Neuronal stem cell (in vitro differentiated cells): Measurements from ENCODE around the gene MPG.

Experiments used
- DNase-seq: peaks from one replicate; pipeline ENCODE4 v3.0.0-alpha.2; 2013; ENCODE audit warnings: low spot score
- H2AFZ ChIP-seq: one replicate; pipeline ENCODE4 v1.6.1; 2013; ENCODE audit warnings: mild to moderate bottlenecking, low read length, inconsistent platforms
- H2AK5ac ChIP-seq: 2 replicates; pipeline ENCODE4 v1.6.1; 2013; ENCODE audit warnings: low read depth, mild to moderate bottlenecking, inconsistent platforms, low read length, moderate library complexity, mixed read lengths
- H2BK120ac ChIP-seq: 2 replicates; pipeline ENCODE4 v1.6.1; 2013; ENCODE audit warnings: low read depth, mild to moderate bottlenecking, inconsistent platforms, low read length, moderate library complexity, mixed read lengths
- H2BK12ac ChIP-seq: one replicate; pipeline ENCODE4 v1.6.1; 2013; ENCODE audit warnings: low read length, inconsistent platforms
- H2BK15ac ChIP-seq: 2 replicates; pipeline ENCODE4 v1.6.1; 2013; ENCODE audit warnings: mild to moderate bottlenecking, low read length, inconsistent platforms, mixed read lengths
- H2BK5ac ChIP-seq: one replicate; pipeline ENCODE4 v1.6.1; 2013; ENCODE audit warnings: inconsistent platforms, mild to moderate bottlenecking, low read length, moderate library complexity
- H3K14ac ChIP-seq: one replicate; pipeline ENCODE4 v1.6.1; 2013; ENCODE audit warnings: low read length, inconsistent platforms
- H3K18ac ChIP-seq: 2 replicates; pipeline ENCODE4 v1.6.1; 2013; ENCODE audit warnings: low read length, inconsistent platforms
- H3K23ac ChIP-seq: 2 replicates; pipeline ENCODE4 v1.6.1; 2013; ENCODE audit warnings: low read depth, mild to moderate bottlenecking, mixed read lengths, low read length, inconsistent platforms; ENCODE audit not compliant: poor library complexity
- H3K27ac ChIP-seq: replicated peaks from 3 replicates; pipeline ENCODE4 v1.5.1; 2013; ENCODE audit warnings: low read length, inconsistent platforms
- H3K27me3 ChIP-seq, 3 experiments: 2 replicates each; pipeline ENCODE4 v1.6.1; 2013; ENCODE audit warnings: low read length in 3 of 3, mild to moderate bottlenecking in 2 of 3, inconsistent platforms in 1 of 3, low read depth in 1 of 3, mixed read lengths in 1 of 3, moderate library complexity in 1 of 3; ENCODE audit not compliant: control insufficient read depth in 3 of 3, insufficient read depth in 3 of 3
- H3K36me3 ChIP-seq, 2 donors: replicated peaks in 1 of 2; 2 replicates each; pipeline ENCODE4 v1.6.1; 2013; ENCODE audit warnings: low read length in 2 of 2; ENCODE audit not compliant: control insufficient read depth in 2 of 2, insufficient read depth in 2 of 2
- H3K4ac ChIP-seq: 2 replicates; pipeline ENCODE4 v1.6.1; 2013; ENCODE audit warnings: inconsistent platforms, mild to moderate bottlenecking, low read length, moderate library complexity
- H3K4me1 ChIP-seq, 2 donors: 1 replicate in 1 of 2; 2 replicates in 1 of 2; pipeline ENCODE4 v1.6.1; 2013; ENCODE audit warnings: low read length in 2 of 2, low read depth in 1 of 2; ENCODE audit not compliant: control insufficient read depth in 2 of 2, insufficient read depth in 1 of 2
- H3K4me2 ChIP-seq: one replicate; pipeline ENCODE4 v1.6.1; 2013; ENCODE audit warnings: mild to moderate bottlenecking, low read length, inconsistent platforms; ENCODE audit not compliant: insufficient read depth, poor library complexity, severe bottlenecking
- H3K4me3 ChIP-seq, 2 donors: 2 replicates each; pipeline ENCODE4 v1.5.1; 2013; ENCODE audit warnings: low read length in 2 of 2, mild to moderate bottlenecking in 2 of 2, inconsistent platforms in 1 of 2, moderate library complexity in 1 of 2
- H3K79me1 ChIP-seq: one replicate; pipeline ENCODE4 v1.6.1; 2013; ENCODE audit warnings: low read depth, mild to moderate bottlenecking, inconsistent platforms, low read length, moderate library complexity
- H3K9ac ChIP-seq: one replicate; pipeline ENCODE4 v1.6.1; 2013; ENCODE audit warnings: mild to moderate bottlenecking, low read depth, low read length, inconsistent platforms; ENCODE audit not compliant: poor library complexity
- H3K9me3 ChIP-seq, 2 donors: replicated peaks in 1 of 2; 2 replicates each; pipeline versions ENCODE3 to v1.6.1; 2013; ENCODE audit warnings: low read length in 2 of 2, mild to moderate bottlenecking in 2 of 2, inconsistent platforms in 1 of 2, low read depth in 1 of 2, mixed read lengths in 1 of 2, moderate library complexity in 1 of 2; ENCODE audit not compliant: control insufficient read depth in 2 of 2, insufficient read depth in 1 of 2
- H4K8ac ChIP-seq: one replicate; pipeline ENCODE4 v1.6.1; 2013; ENCODE audit warnings: low read depth, mild to moderate bottlenecking, inconsistent platforms, low read length, moderate library complexity
- H4K91ac ChIP-seq: one replicate; pipeline ENCODE4 v1.6.1; 2013; ENCODE audit warnings: low read length, low read depth, mild to moderate bottlenecking, inconsistent platforms; ENCODE audit not compliant: poor library complexity
- whole genome bisulfite sequencing, 2 donors: extraction: QIAGEN DNeasy Blood & Tissue Kit; methylation state at CpG; one replicate each; pipeline ENCODE4 v1.1.7; 2013; ENCODE audit warnings: missing lambda C conversion rate in 2 of 2, mixed read lengths in 1 of 2; ENCODE audit not compliant: insufficient read length in 2 of 2, insufficient replicate concordance in 1 of 2; ENCODE audit errors: extremely low coverage in 2 of 2; 5-methylcytosine and 5-hydroxymethylcytosine counted together

MPG gene

DNA sequence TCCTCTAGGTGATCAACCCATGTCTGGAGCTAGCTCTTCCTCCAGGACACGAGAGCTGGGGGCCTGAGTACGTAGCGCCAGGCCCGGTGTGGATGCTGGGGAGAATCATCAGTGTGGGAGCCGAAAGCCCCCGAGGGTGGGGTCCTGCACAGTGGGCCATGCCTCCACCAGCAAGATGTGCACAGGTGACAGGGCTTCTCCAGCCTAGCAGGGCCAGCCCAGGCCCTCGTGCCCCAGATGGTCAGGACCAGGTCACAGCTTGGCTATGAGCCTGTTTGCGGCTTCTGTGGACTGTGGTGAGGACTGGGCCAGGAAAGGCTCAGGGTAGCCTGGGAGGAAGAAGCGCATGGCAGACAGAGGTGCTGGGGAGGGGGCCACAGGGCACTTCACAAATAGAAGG, 7.8 kb downstream of the MPG start:
- Histone ChIP-seq H3K9me3 (no peaks in the 10 kb centered on the region), H3K18ac (no peak overlapping the region), H2BK5ac (no peak overlapping the region), H3K4me2 (no peak overlapping the region), H3K27ac (no peak overlapping the region), H3K4me3 (no peak overlapping the region), H3K14ac (no peak overlapping the region), H2AFZ (no peak overlapping the region), H3K79me1 (peaks cover 3% of the 10 kb centered on the region), H3K27me3 (no peaks in the 10 kb centered on the region), H3K4me1 (no peaks in the 10 kb centered on the region), H2BK12ac (no peak overlapping the region), H2BK15ac (no peak overlapping the region), H4K91ac (no peak overlapping the region), H3K9ac (no peak overlapping the region), H2BK120ac (no peak overlapping the region), H2AK5ac (no peak overlapping the region), H3K4ac (no peak overlapping the region), H3K36me3 (peaks cover 30 to 69% of the 10 kb centered on the region in 2 donors), H4K8ac (no peak overlapping the region), H3K23ac (no peak overlapping the region)
- WGBS, 2 donors, result no CpG with 5 or more reads among the region's 9 CpGs
- DNase-seq, result no peak

GRCh38 chr16:86483-86952, 8.5 kb downstream of the MPG start:
- H4K91ac ChIP-seq, result no peak overlapping the region
- peaks cover 3% of the 10 kb centered on the region for H3K79me1 ChIP-seq
- H3K9me3 ChIP-seq, result peaks cover 0 to 1% of the 10 kb centered on the region in 2 donors
- no peak overlapping the region for H3K14ac ChIP-seq
- H2BK5ac ChIP-seq, result no peak overlapping the region
- no peak overlapping the region for H3K9ac ChIP-seq
- H3K4me3 ChIP-seq, result no peak overlapping the region
- DNase-seq, result no peak
- no peak overlapping the region for H2AFZ ChIP-seq
- no peaks in the 10 kb centered on the region for H3K27me3 ChIP-seq
- H3K4me2 ChIP-seq, result no peak overlapping the region
- no CpG with 5 or more reads among the region's 23 CpGs for WGBS, 2 donors
- H3K18ac ChIP-seq, result no peak overlapping the region
- H4K8ac ChIP-seq, result no peak overlapping the region
- H3K4me1 ChIP-seq, result no peaks in the 10 kb centered on the region
- no peak overlapping the region for H3K27ac ChIP-seq
- no peak overlapping the region for H2BK120ac ChIP-seq
- H2BK12ac ChIP-seq, result no peak overlapping the region
- no peak overlapping the region for H2BK15ac ChIP-seq
- peaks cover 29 to 68% of the 10 kb centered on the region in 2 donors for H3K36me3 ChIP-seq
- H3K4ac ChIP-seq, result peak overlapping the region; percentile 41
- H2AK5ac ChIP-seq, result no peak overlapping the region
- peak overlapping the region; percentile 25 for H3K23ac ChIP-seq

GRCh38 chr16:88613-89012, 10.6 kb downstream of the MPG start:
- Histone ChIP-seq H3K27me3 (no peaks in the 10 kb centered on the region), H3K23ac (peak overlapping the region; percentile 20), H3K27ac (no peak overlapping the region), H2AK5ac (no peak overlapping the region), H2AFZ (no peak overlapping the region), H2BK5ac (peak overlapping the region; percentile 35), H4K8ac (no peak overlapping the region), H3K36me3 (peaks cover 29 to 65% of the 10 kb centered on the region in 2 donors), H2BK120ac (no peak overlapping the region), H3K4ac (no peak overlapping the region), H4K91ac (no peak overlapping the region), H3K18ac (no peak overlapping the region), H2BK15ac (no peak overlapping the region), H3K4me1 (no peaks in the 10 kb centered on the region), H3K9me3 (peaks cover 0 to 1% of the 10 kb centered on the region in 2 donors), H3K4me2 (no peak overlapping the region), H2BK12ac (no peak overlapping the region), H3K9ac (peak overlapping the region; percentile 2), H3K14ac (no peak overlapping the region), H3K4me3 (no peak overlapping the region), H3K79me1 (peaks cover 4% of the 10 kb centered on the region)
- WGBS, 2 donors, result no CpG with 5 or more reads among the region's 14 CpGs
- DNase-seq, result no peak

GRCh38 chr16:89391-90302, 11.6 kb downstream of the MPG start:
- WGBS, 2 donors, result no CpG with 5 or more reads among the region's 30 CpGs
- Histone ChIP-seq H3K9me3 (peaks cover 0 to 1% of the 10 kb centered on the region in 2 donors), H2BK12ac (no peak overlapping the region)

More at GRCh38 chr16:89391-90302, 11.6 kb downstream of the MPG start:
- Histone ChIP-seq H2AFZ (no peak overlapping the region), H2BK5ac (no peak overlapping the region), H3K23ac (peak overlapping the region; percentile 55), H3K4me2 (no peak overlapping the region), H2BK120ac (no peak overlapping the region), H4K91ac (no peak overlapping the region), H2AK5ac (no peak overlapping the region), H2BK15ac (no peak overlapping the region), H3K27me3 (no peaks in the 10 kb centered on the region), H3K4me1 (no peaks in the 10 kb centered on the region), H4K8ac (no peak overlapping the region), H3K79me1 (peaks cover 4% of the 10 kb centered on the region), H3K36me3 (peaks cover 25 to 55% of the 10 kb centered on the region in 2 donors), H3K18ac (no peak overlapping the region), H3K9ac (no peak overlapping the region), H3K14ac (peak overlapping the region; percentile 38), H3K4ac (no peak overlapping the region), H3K27ac (no peak overlapping the region), H3K4me3 (no peak overlapping the region)
- no peak for DNase-seq
